Stomach (tissue), 9 donors: ENCODE data around the gene PSMD9. TPM values are rescaled to one million over a fixed set of nuclear protein-coding genes. Genes with fewer than 3 reads are reported as not detected.
"Not testable (repeated sequence)": the region's sequence is repeated elsewhere in the genome, so short reads cannot be mapped to it uniquely, and the experiment has no call there.

Source experiments
- DNase-seq, 2 donors: peaks; one replicate each; pipeline versions ENCODE4 v3.0.0 to v3.0.0-alpha.2; 2013 to 2019
- H3K27ac ChIP-seq, 5 donors: fragments of 200-600 bp in 4 of 5; sonication (generic) in 4 of 5; one replicate each; pipeline ENCODE4 v1.5.1; 2013 to 2019; ENCODE audit warnings: mild to moderate bottlenecking in 1 of 5, moderate library complexity in 1 of 5
- H3K27me3 ChIP-seq, 3 donors: fragments of 200-600 bp; sonication (generic); one replicate each; pipeline ENCODE4 v1.5.1; 2017 to 2019; ENCODE audit warnings: mixed run types in 1 of 3
- H3K36me3 ChIP-seq, 4 donors: fragments of 200-600 bp; sonication (generic); 1 replicate in 3 of 4; 2 replicates in 1 of 4; pipeline ENCODE4 v1.5.1; 2016 to 2019
- H3K4me1 ChIP-seq, 4 donors: fragments of 200-600 bp; sonication (generic); one replicate each; pipeline ENCODE4 v1.5.1; 2016 to 2019
- H3K4me3 ChIP-seq, 4 donors: fragments of 200-600 bp; sonication (generic) in 3 of 4; one replicate each; pipeline ENCODE4 v1.5.1; 2016 to 2019; ENCODE audit warnings: mild to moderate bottlenecking in 1 of 4
- H3K9me3 ChIP-seq, 4 donors: fragments of 200-600 bp; sonication (generic); one replicate each; pipeline ENCODE4 v1.5.1; 2016 to 2019
- EP300 ChIP-seq: sonication (generic); formaldehyde crosslinking; IDR thresholded peaks from one replicate; pipeline ENCODE4 v1.6.1; 2017; ENCODE audit warnings: antibody characterized with exemption
- POLR2A ChIP-seq, 4 donors: fragments of 450-650 bp; IDR thresholded peaks; one replicate each; pipeline ENCODE4 v1.6.1; 2016; ENCODE audit warnings: antibody characterized with exemption in 4 of 4, control low read depth in 2 of 4, mild to moderate bottlenecking in 1 of 4, moderate library complexity in 1 of 4
- POLR2AphosphoS5 ChIP-seq, 3 donors: sonication (generic); formaldehyde crosslinking; IDR thresholded peaks; one replicate each; pipeline ENCODE4 v1.6.1; 2016; ENCODE audit warnings: antibody characterized with exemption in 3 of 3
- WGBS, 5 donors: extraction: QIAGEN DNeasy Blood & Tissue Kit in 3 of 5; methylation state at CpG; one replicate each; pipeline versions ENCODE4 v1.1.5 to v1.1.7; 2013 to 2018; 5-methylcytosine and 5-hydroxymethylcytosine counted together
- intact Hi-C: fragments of 100-400 bp; cut with DNase I; formaldehyde crosslinking; loops from one replicate; pipeline ENCODE4 v1.15.1; 2023; ENCODE audit warnings: low total_unique reads
- polyA plus RNA-seq, 3 donors: library from polyadenylated mRNA; stranded (reverse); fragments of 200-250 nt; gene quantifications; one replicate each; pipeline ENCODE4 v1.2.3, GENCODE V29; 2013
- total RNA-seq, 5 donors: library from RNA; depleted of rRNA; stranded (reverse); fragments of >200 nt; gene quantifications; one replicate each; pipeline versions ENCODE4 v1.1.0 to v1.2.3, GENCODE V29; 2014 to 2016
- TF ChIP-seq, protein P1 (sequence below), 7 experiments: fragments of 450-650 bp in 4 of 7; fragments of 200-600 bp in 3 of 7; sonication (generic) in 3 of 7; IDR thresholded peaks; one replicate each; pipeline ENCODE4 v1.5.1; 2016 to 2019; ENCODE audit warnings: antibody characterized with exemption in 7 of 7, control low read depth in 2 of 7, mild to moderate bottlenecking in 1 of 7
- donor health status: healthy with polysubstance abuse.
- donor health status: Bipolar disorder and iron deficiency.
- donor health status: healthy.

Gene PSMD9
- total and polyA plus RNA-seq, 8 donors, result 2.9 to 97.3 (median 30.6) TPM

DNA sequence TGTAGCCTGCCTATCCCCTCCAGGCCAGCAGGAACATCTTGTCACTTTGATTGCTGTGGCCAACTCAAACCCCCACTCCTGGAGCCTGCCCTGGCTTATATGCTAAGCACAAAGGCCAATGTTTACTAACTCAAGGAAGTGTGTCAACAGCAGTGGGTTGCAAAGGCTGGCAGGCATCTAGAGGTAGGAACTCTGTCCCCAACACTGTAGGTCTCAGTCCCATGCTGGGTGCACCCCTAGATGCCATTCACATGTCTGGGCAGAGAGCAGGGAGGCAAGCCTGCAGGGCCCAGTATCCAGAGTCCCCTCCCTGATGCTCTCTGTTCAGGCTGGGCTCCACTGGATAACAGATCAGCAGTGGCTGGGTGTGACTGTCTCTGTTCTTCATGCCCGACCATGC is 28.3 kb upstream of the PSMD9 start:
- Histone ChIP-seq H3K4me3 (no peak overlapping the region), H3K36me3 (no peaks in the 10 kb centered on the region), H3K4me1 (peaks cover 17 to 47% (median 28%) of the 10 kb centered on the region in 4 donors), H3K27me3 (no peaks in the 10 kb centered on the region), H3K9me3 (no peaks in the 10 kb centered on the region), H3K27ac (peak overlapping the region in 4 of 5 donors; percentile 77 to 91 (median 85))
- intact Hi-C loops, result no loop called here
- TF ChIP-seq, protein P1, sequence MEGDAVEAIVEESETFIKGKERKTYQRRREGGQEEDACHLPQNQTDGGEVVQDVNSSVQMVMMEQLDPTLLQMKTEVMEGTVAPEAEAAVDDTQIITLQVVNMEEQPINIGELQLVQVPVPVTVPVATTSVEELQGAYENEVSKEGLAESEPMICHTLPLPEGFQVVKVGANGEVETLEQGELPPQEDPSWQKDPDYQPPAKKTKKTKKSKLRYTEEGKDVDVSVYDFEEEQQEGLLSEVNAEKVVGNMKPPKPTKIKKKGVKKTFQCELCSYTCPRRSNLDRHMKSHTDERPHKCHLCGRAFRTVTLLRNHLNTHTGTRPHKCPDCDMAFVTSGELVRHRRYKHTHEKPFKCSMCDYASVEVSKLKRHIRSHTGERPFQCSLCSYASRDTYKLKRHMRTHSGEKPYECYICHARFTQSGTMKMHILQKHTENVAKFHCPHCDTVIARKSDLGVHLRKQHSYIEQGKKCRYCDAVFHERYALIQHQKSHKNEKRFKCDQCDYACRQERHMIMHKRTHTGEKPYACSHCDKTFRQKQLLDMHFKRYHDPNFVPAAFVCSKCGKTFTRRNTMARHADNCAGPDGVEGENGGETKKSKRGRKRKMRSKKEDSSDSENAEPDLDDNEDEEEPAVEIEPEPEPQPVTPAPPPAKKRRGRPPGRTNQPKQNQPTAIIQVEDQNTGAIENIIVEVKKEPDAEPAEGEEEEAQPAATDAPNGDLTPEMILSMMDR (IDR thresholded peaks at IDR 0.05), result no peak
- TF ChIP-seq POLR2A (IDR thresholded peaks at IDR 0.05), result no peak
- TF ChIP-seq EP300, result no peak
- no peak for TF ChIP-seq POLR2AphosphoS5 (IDR thresholded peaks at IDR 0.05)
- WGBS, 5 donors, result 77 to 100% (median 86%) methylated on average over 1 of the region's 1 CpG
- no peak for DNase-seq

- H3K27ac ChIP-seq, result peak overlapping the region in 2 of 5 donors; percentile 77 to 91
- DNase-seq, H3K4me3 ChIP-seq, H3K27me3 ChIP-seq, H3K36me3 ChIP-seq, H3K9me3 ChIP-seq, intact Hi-C loops: not testable (repeated sequence)
- peaks cover 17 to 47% (median 28%) of the 10 kb centered on the region in 4 donors for H3K4me1 ChIP-seq
- WGBS, 5 donors, result 94 to 98% (median 95%) methylated on average over 4 of the region's 4 CpGs
Measured at GRCh38 chr12:121860699-121861098, 27.9 kb upstream of the PSMD9 start.

GRCh38 chr12:121861636-121862254 is 26.8 kb upstream of the PSMD9 start:
- intact Hi-C loops, result no loop called here

DNA sequence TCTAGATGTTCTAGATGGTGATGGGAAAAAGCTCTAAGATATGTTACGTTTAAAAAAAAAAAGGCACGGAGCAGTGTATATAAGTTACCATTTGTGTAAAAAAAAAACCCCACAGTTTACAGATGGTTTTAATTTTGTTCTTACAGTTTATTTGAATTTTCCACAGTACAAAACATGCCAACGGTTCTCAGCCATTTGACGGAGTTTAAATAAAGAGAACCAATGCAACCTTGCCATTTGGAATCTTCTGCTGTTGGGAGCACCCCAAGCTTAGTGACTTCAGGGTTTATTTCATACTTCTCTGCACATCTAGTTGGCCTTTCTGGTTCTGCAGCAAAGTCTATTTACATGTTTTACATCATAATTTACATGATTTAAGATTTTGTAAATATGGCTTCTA is 22.3 kb upstream of the PSMD9 start:
- TF ChIP-seq POLR2A (IDR thresholded peaks at IDR 0.05), result no peak
- no peak for TF ChIP-seq EP300
- TF ChIP-seq, protein P1 (IDR thresholded peaks at IDR 0.05), result no peak
- Histone ChIP-seq H3K27me3 (no peaks in the 10 kb centered on the region), H3K9me3 (no peaks in the 10 kb centered on the region), H3K4me1 (peaks cover 0 to 8% (median 4%) of the 10 kb centered on the region in 4 donors), H3K27ac (no peak overlapping the region), H3K36me3 (no peaks in the 10 kb centered on the region), H3K4me3 (no peak overlapping the region)
- peak in 1 of 2 donors; percentile 26 for DNase-seq
- WGBS, 5 donors, result 64 to 74% (median 70%) methylated on average over 4 of the region's 4 CpGs
- intact Hi-C loops, result no loop called here

More at GRCh38 chr12:121861636-121862254, 26.8 kb upstream of the PSMD9 start:
- H3K36me3 ChIP-seq, result no peaks in the 10 kb centered on the region
- no peaks in the 10 kb centered on the region for H3K27me3 ChIP-seq
- H3K9me3 ChIP-seq, result no peaks in the 10 kb centered on the region
- H3K27ac ChIP-seq, result peak overlapping the region in 2 of 5 donors; percentile 44 to 91
- WGBS, 5 donors, result 22 to 39% (median 36%) methylated on average over 11 of the region's 11 CpGs
- TF ChIP-seq EP300 (no peak), POLR2AphosphoS5 (IDR thresholded peaks at IDR 0.05) (no peak), POLR2A (IDR thresholded peaks at IDR 0.05) (no peak)
- TF ChIP-seq, protein P1 (IDR thresholded peaks at IDR 0.05), result no peak
- DNase-seq, result peak in 1 of 2 donors; percentile 10
- no peak overlapping the region for H3K4me3 ChIP-seq
- H3K4me1 ChIP-seq, result peaks cover 17 to 47% (median 28%) of the 10 kb centered on the region in 4 donors

- WGBS, 5 donors, result 93 to 98% (median 95%) methylated on average over 7 to 8 of the region's 8 CpGs
- H3K9me3 ChIP-seq, DNase-seq, intact Hi-C loops, H3K36me3 ChIP-seq, H3K27me3 ChIP-seq, H3K4me3 ChIP-seq, H3K27ac ChIP-seq: not testable (repeated sequence)
- H3K4me1 ChIP-seq, result peaks cover 0 to 14% (median 9%) of the 10 kb centered on the region in 4 donors
Measured at GRCh38 chr12:121869229-121869628, 19.4 kb upstream of the PSMD9 start.
